Measurements from ENCODE around the gene KCNK4. TPM values are rescaled to one million over a fixed set of nuclear protein-coding genes. Genes with fewer than 3 reads are reported as not detected.
"Not testable (repeated sequence)": the region's sequence is repeated elsewhere in the genome, so short reads cannot be mapped to it uniquely, and the experiment has no call there.

KCNK4 gene
- total RNA-seq, 4 donors from 2014 or later: 0.27 TPM; not detected in 3

DNA sequence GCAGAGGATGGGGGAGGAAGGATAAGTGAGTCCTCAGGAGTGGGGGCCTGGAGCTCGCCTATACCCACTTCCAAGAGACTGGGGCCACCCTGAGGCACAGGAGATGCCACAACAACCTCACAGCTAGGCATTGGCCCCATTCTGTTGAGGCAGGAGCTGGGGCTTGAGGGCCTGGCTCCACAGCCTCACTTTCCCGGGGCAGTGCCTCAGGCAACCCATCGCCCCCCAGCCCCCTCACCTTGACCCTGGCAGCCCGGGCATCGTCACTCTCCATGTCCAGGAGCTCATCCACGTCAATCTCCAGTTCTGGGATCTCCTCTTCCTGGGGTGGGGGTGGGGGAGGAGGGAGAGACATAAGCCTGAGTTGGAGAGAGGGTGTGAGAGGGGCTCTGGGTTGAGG is 46.1 kb upstream of the KCNK4 start:
- H3K27me3 ChIP-seq: no peaks in the 10 kb centered on the region
- H3K4me1 ChIP-seq: peaks cover 24 to 46% (median 39%) of the 10 kb centered on the region in 4 donors
- intact Hi-C loops (cut with DNase I; ENCODE audit: low total_unique reads) (no loop called here), in situ Hi-C loops (cut with MboI; ENCODE audit: low pct_ligation_motif_present in 1 of 4, low pct_unique_long_range_greater_than_20kb in 1 of 4, low sequenced_read_pairs in 3 of 4) (no loop called here)
- H3K36me3 ChIP-seq: no peaks in the 10 kb centered on the region
- TF ChIP-seq EP300 (IDR thresholded peaks at IDR 0.05; ENCODE audit: low read depth) (no peak), POLR2AphosphoS5 (IDR thresholded peaks at IDR 0.05) (no peak), POLR2A (IDR thresholded peaks at IDR 0.05) (no peak), CTCF (IDR thresholded peaks at IDR 0.05) (no peak)
- peak overlapping the region in 2 of 4 donors; percentile 66 to 74 for H3K4me3 ChIP-seq
- whole genome bisulfite sequencing, 2 donors (ENCODE audit: low coverage in 1 of 2): 39% methylated on average over 6 of the region's 6 CpGs; no CpG with 5 or more reads in 1 of the 2 donors
- H3K27ac ChIP-seq: peak overlapping the region; percentile 90 to 99 (median 94)
- peak; percentile 19 for DNase-seq
- no peaks in the 10 kb centered on the region for H3K9me3 ChIP-seq

DNA sequence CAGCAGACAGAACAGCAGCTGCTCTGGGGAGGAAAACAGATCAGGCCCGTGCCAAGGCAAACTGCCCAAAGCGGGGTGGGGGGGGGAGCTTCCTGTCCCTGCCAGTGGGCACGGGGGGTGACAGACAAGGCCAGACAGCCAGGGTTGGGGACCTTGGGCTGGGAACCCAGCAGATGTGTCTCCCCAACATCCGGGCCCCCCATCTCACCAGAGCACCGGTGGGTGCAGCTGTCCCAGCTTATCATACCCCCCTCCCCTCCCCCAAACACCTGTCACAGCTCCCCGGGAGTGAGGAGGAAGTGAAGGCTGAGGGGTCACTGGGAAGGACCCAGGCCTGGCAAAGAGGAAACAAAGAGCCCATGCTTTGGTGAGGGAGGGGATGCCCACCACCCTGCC is 45.7 kb upstream of the KCNK4 start:
- in situ Hi-C loops (cut with MboI; ENCODE audit: low pct_ligation_motif_present in 1 of 4, low pct_unique_long_range_greater_than_20kb in 1 of 4, low sequenced_read_pairs in 3 of 4) (no loop called here), intact Hi-C loops (cut with DNase I; ENCODE audit: low total_unique reads) (no loop called here)
- H3K36me3 ChIP-seq: no peaks in the 10 kb centered on the region
- TF ChIP-seq POLR2AphosphoS5 (IDR thresholded peaks at IDR 0.05) (no peak), POLR2A (IDR thresholded peaks at IDR 0.05) (no peak), CTCF (IDR thresholded peaks at IDR 0.05) (no peak), EP300 (IDR thresholded peaks at IDR 0.05; ENCODE audit: low read depth) (no peak)
- no peaks in the 10 kb centered on the region for H3K27me3 ChIP-seq
- H3K4me1 ChIP-seq: peaks cover 20 to 43% (median 35%) of the 10 kb centered on the region in 4 donors
- WGBS, 2 donors (ENCODE audit: low coverage in 1 of 2): 10% methylated on average over 4 of the region's 6 CpGs; no CpG with 5 or more reads in 1 of the 2 donors
- peak overlapping the region; percentile 62 to 78 (median 70) for H3K4me3 ChIP-seq
- peak; percentile 70 for DNase-seq
- peak overlapping the region; percentile 90 to 99 (median 94) for H3K27ac ChIP-seq
- no peaks in the 10 kb centered on the region for H3K9me3 ChIP-seq

GRCh38 chr11:64245797-64246620 is 45.1 kb upstream of the KCNK4 start:
- Histone ChIP-seq H3K27me3 (no peaks in the 10 kb centered on the region), H3K4me3 (peak overlapping the region; percentile 62 to 78 (median 70)), H3K9me3 (no peaks in the 10 kb centered on the region), H3K27ac (peak overlapping the region; percentile 90 to 99 (median 94)), H3K4me1 (peaks cover 24 to 47% (median 38%) of the 10 kb centered on the region in 4 donors), H3K36me3 (no peaks in the 10 kb centered on the region)
- DNase-seq: peak; percentile 77
- 2% methylated on average over 21 of the region's 46 CpGs; no CpG with 5 or more reads in 1 of the 2 donors for WGBS, 2 donors (ENCODE audit: low coverage in 1 of 2)
- in situ Hi-C loops (cut with MboI; ENCODE audit: low pct_ligation_motif_present in 1 of 4, low pct_unique_long_range_greater_than_20kb in 1 of 4, low sequenced_read_pairs in 3 of 4): no loop called here
- intact Hi-C loops (cut with DNase I; ENCODE audit: low total_unique reads): no loop called here
- TF ChIP-seq POLR2A (IDR thresholded peaks at IDR 0.05): peak; percentile 68
- peak in 2 of 3 donors; percentile 17 to 58 for TF ChIP-seq POLR2AphosphoS5 (IDR thresholded peaks at IDR 0.05)
- TF ChIP-seq CTCF (IDR thresholded peaks at IDR 0.05): peak in 2 of 5 experiments; percentile 13 to 21
- no peak for TF ChIP-seq EP300 (IDR thresholded peaks at IDR 0.05; ENCODE audit: low read depth)

DNA sequence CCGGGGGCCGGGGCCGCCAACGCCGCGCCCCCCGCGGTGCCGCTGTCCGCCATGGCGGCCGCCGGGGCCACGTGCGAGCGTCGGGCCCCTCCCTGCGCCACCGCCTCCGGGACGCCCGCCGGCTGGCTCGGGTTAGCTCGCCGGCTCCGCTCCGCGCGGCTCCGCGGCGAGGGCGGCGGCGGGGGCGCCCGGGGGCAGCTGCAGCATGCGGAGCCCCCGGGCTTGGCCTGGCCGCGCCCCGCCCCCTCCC is 44.6 kb upstream of the KCNK4 start:
- WGBS, 2 donors (ENCODE audit: low coverage in 1 of 2): 1% methylated on average over 23 of the region's 43 CpGs; no CpG with 5 or more reads in 1 of the 2 donors
- in situ Hi-C loops (cut with MboI; ENCODE audit: low pct_ligation_motif_present in 1 of 4, low pct_unique_long_range_greater_than_20kb in 1 of 4, low sequenced_read_pairs in 3 of 4); DNase-seq; H3K27me3 ChIP-seq; H3K36me3 ChIP-seq; H3K9me3 ChIP-seq; intact Hi-C loops (cut with DNase I; ENCODE audit: low total_unique reads): not testable (repeated sequence)
- H3K27ac ChIP-seq: peak overlapping the region; percentile 90 to 99 (median 94)
- H3K4me3 ChIP-seq: peak overlapping the region; percentile 62 to 78 (median 70)
- H3K4me1 ChIP-seq: peaks cover 24 to 49% (median 40%) of the 10 kb centered on the region in 4 donors

All from transverse colon (tissue), 4 donors.